Adrenal gland (tissue), 5 donors: Measurements from ENCODE around the gene SPRR4.

Experiments used
- POLR2A ChIP-seq, 2 donors: fragments of 450-650 bp; IDR thresholded peaks; one replicate each; pipeline ENCODE4 v1.6.1; 2017; ENCODE audit warnings: antibody characterized with exemption in 2 of 2, mild to moderate bottlenecking in 2 of 2, moderate library complexity in 1 of 2
- TF ChIP-seq, protein P1 (sequence below), 6 experiments: fragments of 450-650 bp in 4 of 6; fragments of 200-600 bp in 2 of 6; sonication (generic) in 1 of 6; IDR thresholded peaks; 1 replicate in 5 of 6; 2 replicates in 1 of 6; pipeline versions ENCODE4 v1.5.1 to v1.8.0; 2016 to 2021; ENCODE audit warnings: antibody characterized with exemption in 6 of 6, mild to moderate bottlenecking in 2 of 6, moderate library complexity in 1 of 6
- donor health status: DM: no; HTN: no; CAD: no.

DNA sequence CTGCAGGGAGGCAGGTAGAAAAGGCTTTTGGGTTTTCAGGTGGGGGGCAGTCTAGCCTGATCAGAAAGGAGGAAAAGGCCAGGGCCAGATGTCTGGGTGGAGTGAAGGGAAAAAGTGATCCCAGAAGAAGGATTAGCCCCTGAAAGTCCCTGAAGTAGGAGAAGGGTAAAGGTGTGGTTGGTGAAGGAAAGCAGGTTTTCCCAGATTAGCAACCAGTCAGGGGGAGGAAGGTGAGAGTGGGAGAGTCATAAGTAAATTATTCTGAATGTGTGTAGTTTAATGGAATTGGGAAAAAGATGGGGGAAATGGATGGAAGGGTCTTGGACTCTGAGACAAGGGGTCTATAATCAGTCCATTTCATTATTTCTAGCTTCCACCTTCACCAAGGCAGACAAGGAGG lies 12.8 kb downstream of the SPRR4 start:
- TF ChIP-seq, protein P1, sequence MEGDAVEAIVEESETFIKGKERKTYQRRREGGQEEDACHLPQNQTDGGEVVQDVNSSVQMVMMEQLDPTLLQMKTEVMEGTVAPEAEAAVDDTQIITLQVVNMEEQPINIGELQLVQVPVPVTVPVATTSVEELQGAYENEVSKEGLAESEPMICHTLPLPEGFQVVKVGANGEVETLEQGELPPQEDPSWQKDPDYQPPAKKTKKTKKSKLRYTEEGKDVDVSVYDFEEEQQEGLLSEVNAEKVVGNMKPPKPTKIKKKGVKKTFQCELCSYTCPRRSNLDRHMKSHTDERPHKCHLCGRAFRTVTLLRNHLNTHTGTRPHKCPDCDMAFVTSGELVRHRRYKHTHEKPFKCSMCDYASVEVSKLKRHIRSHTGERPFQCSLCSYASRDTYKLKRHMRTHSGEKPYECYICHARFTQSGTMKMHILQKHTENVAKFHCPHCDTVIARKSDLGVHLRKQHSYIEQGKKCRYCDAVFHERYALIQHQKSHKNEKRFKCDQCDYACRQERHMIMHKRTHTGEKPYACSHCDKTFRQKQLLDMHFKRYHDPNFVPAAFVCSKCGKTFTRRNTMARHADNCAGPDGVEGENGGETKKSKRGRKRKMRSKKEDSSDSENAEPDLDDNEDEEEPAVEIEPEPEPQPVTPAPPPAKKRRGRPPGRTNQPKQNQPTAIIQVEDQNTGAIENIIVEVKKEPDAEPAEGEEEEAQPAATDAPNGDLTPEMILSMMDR (IDR thresholded peaks at IDR 0.05) = no peak
- no peak for TF ChIP-seq POLR2A (IDR thresholded peaks at IDR 0.05)
